ENCODE measurements around the gene MEAK7.
"Not testable (repeated sequence)": the region's sequence is repeated elsewhere in the genome, so short reads cannot be mapped to it uniquely, and the experiment has no call there.

The MEAK7 gene

GRCh38 chr16:84532855-84533486 is 28.5 kb upstream of the MEAK7 start:
- DNase-seq, result no peak

DNA sequence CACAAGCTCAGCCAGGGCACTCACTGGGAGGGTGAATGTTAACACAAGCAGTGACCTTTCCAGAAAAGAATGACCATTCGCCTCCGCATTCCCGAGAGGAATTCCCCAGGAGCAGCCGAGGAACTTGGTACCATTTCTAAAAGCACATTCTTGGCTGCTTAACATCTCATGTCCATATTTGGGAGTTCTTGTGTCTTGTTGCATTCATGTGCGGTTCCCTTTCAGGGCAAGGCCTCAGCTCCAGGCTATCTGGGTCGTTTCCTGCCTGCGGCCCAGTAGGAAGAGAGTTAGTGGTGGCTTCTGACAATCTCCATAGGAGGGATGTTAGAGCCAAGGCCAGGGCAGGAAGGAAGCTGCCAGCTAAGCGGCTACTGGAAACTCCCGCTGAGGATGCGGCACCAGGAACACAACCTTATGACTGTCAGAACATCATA is 27.8 kb upstream of the MEAK7 start:
- DNase-seq, result peak; percentile 98

GRCh38 chr16:84531671-84532111 is 27.2 kb upstream of the MEAK7 start:
- DNase-seq, result no peak

DNA sequence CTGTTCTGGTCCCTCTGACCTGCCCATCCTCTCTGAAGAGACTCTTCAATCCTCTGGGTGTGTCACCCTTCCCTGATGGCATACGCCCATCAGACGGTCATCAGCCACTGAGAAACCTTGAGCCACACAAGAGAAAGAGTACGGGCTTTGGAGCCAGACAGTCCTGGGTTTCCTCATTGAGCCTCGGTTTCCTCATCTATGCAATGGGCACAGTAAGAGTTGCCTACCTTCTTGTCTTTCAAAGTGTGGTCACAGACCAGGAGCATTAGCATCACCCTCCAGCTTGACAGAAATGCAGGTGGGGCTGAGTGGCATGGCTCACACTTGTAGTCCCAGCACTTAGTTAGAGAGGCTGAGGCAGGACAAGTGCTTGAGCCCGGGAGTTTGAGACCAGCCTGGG is 26.1 kb upstream of the MEAK7 start:
- no peak for DNase-seq

DNA sequence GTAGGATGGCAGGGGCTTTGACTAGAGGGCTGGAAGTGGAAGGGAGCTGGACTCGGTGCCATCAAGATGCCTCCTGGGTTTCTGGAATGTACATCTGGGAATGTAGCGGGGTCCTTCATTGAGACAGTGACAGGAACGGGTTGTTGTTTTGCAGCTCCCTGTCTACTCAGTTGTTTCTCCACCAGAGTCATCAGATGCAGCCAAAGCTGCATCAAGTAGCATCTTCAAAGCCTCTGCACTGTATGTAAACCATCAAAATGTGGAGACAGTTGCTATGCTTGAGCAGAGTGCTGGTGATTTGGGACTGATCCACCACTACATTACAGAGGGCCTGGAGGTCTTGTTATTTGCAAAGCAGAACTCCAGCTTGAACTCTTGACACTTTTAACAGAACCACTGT is 25.1 kb upstream of the MEAK7 start:
- DNase-seq, result no peak

- no peak for DNase-seq
Observed at GRCh38 chr16:84528322-84528721, 23.9 kb upstream of the MEAK7 start.

GRCh38 chr16:84527532-84528269 is 23.2 kb upstream of the MEAK7 start:
- DNase-seq, result no peak

DNA sequence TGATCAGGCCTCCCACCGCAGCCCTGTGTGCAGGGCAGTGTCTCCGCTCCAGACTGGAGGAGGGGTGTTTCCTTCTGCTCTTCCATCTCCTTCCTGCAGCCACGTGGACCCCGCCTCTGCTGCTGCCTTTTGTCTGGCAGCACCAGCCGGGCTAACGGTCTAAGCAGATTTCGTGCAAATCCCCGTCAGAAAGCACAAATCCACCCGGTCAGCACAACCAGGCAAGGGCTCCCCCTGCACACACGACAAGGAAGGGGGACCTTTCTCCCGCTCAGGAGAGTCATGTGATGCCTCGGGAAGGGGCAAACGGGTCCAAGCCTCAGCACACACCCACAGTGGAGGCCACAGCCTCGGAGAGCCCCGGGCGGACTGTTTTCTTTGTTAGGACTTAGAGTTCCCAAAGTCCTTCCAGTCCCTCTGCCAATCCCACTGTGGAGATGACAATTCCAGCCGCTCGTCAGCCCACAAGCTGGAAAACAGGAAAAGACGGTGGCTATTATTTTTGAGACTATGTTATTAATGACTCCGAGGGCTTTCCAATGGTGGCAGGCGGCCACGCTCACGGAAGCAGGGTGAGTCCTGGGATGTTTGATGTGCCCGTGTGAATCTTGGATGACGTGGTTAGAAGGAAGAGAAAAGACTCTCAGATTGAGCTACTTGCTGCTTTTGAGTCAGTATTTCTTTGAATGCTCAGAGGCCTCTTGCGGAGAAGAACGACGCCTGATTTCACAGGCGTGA is 22.5 kb upstream of the MEAK7 start:
- no peak for DNase-seq

DNA sequence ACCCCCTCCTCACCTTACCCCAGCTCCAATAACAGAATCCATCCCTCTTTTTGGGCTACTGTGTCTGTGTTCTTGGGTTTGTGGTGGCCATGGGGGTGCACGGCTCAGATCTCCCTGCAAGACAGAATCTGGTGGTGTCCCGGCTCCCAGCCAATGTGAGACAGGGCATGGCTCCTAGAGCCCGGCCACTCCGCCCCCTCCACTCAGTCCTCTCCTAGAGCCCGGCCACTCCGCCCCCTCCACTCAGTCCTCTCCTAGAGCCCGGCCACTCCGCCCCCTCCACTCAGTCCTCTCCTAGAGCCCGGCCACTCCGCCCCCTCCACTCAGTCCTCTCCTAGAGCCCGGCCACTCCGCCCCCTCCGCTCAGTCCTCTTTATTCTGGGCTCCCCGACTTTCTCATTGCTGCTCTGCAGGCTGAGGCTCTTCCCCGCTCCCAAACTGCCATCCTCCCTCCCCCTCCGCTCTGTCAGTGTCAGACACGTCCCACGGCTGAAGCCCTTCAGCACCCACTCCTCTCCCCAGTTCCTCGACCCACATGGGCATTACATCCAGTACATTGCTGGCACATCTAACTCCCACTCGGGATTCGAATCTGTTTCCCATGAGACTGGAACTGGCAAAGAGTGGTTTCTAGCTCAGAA is 20.6 kb upstream of the MEAK7 start:
- DNase-seq, result not testable (repeated sequence)

- DNase-seq, result no peak
Observed at GRCh38 chr16:84524346-84524920, 20.0 kb upstream of the MEAK7 start.

- no peak for DNase-seq
Observed at GRCh38 chr16:84521497-84521770, 17.0 kb upstream of the MEAK7 start.

DNA sequence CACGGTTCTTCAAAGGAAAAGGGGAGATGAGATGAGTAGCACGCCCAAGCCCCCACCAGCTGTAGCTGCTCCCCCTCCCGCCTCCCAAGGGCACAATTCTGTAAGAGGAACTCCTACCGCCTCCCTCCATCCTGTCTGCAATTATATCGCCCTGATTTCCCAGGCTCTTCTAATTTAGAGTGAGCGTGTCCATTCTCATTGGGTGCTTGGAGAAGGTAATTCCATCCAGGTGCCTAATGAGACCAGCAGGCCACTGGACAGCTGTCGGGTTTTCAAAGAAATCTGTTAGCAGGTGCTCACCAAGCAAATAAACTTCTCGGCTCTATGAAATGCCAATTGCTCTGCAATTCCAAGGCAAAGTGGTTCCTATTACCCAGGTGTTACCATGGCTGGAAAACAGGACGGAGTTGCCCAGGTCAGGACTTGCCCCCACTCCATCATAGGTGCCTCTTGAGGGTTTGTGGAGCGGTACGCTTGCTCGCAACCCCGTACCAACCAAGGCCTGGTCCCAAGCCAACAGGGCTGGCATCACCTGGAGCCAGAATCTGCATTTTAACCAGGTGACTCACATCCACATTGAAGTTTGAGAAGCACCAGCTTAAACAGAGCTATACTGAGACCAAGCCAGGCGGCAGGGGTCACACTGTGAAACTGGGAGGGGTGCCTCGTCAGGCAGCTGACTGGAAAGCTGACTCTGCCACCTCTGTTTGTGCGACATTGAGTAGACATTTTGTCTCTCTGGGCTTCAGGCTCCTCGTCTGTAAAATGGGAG is 16.5 kb upstream of the MEAK7 start:
- DNase-seq, result no peak

DNA sequence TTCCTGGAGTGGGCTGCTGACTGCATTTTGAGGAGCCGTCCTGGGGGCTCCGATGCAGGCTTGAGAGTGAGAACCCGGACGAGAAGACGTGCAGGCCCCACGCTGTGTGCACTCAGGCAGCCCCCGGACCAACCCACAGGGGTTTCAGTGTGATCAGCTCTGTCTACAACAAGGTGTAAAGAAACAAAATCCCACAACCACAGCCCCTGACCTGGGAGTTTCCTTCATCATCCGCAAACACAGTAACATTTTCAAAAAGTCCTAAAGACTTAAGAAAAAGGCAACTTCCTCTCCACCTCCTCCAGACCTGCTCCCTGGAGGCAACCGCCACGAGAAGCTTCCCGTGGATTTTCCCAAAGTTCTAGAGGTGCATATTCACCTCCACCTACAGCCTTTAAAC is 15.4 kb upstream of the MEAK7 start:
- DNase-seq, result no peak

DNA sequence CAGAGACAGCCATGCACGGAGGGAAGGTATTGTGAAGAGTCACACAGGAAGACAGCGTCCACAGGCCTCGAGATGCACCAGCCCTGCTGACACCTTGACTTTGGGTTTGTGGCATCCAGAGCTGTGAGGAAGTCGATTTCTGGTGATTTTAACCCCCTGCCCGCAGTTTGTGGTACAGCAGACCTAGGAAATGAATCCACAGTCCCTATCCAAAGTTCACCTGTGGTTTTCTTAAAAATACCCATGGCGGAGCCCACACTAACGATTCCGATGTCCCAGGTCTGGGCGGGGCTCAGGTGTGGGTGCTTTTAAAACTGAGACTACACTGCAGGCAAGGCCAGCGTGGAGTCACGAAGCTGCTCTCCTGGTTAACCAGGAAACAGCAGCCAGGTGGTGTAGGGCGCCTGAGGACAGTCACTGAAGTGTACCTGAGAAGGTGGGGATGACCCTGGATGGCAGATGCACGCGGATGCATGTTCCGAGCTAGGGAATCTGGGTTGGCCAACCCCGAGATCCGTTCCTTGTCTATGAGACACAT is 14.4 kb upstream of the MEAK7 start:
- DNase-seq, result no peak

- peak; percentile 89 for DNase-seq
Observed at GRCh38 chr16:84518220-84518619, 13.8 kb upstream of the MEAK7 start.

DNA sequence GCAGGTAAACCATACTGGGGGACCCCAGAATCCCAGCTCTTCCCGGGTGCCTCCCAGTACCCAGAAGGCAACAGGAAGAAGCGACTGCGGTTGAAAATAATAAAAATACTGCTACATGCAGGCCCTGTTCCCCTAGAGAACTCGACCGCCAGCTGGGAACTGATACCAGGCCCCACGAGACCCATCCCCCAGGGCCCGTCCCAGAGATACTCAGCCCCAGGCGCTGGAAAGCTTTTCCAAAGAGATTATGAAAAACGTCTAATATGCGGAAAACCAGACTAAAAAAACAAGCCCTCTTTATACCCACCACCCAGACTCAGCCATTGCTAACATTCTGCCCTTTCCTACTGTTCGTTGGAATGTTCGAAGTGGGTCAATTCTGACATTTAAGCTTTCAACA is 12.9 kb upstream of the MEAK7 start:
- no peak for DNase-seq

- no peak for DNase-seq
Observed at GRCh38 chr16:84514874-84515835, 10.7 kb upstream of the MEAK7 start.

DNA sequence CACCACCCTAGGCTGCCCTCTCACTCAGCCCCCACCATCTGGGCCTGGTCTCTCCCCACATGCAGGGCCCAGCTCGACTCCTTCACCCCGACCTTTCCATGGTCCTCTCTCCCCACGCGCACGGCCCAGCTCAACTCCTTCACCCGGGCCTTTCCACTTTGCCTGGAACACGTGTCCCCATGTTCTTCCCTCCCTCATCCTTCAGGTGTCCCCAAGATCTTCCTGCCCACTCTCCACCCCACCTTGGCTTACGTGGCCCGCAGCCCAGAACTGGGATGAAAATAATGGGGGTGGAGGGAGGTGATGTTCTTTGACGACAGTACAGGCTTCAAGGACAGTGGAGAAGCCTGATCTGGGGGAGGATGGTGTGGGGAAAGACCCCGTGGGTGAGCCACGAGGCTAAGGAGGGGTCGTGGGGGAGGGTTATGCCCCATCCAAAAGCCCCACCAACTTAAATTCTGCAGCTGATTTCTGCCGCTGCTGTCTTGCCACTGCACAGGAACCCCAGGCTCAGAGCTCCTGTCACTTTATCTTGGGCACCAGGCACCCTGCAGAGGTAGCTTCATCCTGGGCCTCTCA is 9.9 kb upstream of the MEAK7 start:
- DNase-seq, result no peak

- no peak for DNase-seq
Observed at GRCh38 chr16:84513666-84514065, 9.2 kb upstream of the MEAK7 start.

DNA sequence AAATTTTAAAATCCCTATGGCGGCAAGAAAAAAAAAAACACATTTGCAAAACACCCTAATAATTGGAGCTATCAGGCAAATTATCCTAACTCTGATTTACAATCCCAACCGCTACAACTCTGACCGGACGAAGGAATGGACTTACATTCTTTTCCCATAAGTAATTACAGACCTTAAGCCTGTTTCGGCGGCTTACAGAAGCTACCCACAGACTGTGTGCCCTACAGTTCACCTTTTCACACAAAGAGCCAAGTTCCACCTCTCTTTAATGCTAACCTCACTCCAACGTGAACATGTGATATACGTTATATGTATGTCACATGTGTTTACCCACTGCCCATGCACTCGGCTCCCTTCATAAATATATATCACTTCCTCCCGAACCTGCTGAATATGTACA is 8.7 kb upstream of the MEAK7 start:
- DNase-seq, result peak; percentile 75

All from fibroblast of skin of scalp (primary cell).